ENCODE measurements around the gene DACH2. TPM values are rescaled to one million over a fixed set of nuclear protein-coding genes. Genes with fewer than 3 reads are reported as not detected.

The DACH2 gene
- polyA plus RNA-seq, 1 donor (not counting 4 experiments of a cell fraction or from before 2014, with no cell fraction given) = not detected

DNA sequence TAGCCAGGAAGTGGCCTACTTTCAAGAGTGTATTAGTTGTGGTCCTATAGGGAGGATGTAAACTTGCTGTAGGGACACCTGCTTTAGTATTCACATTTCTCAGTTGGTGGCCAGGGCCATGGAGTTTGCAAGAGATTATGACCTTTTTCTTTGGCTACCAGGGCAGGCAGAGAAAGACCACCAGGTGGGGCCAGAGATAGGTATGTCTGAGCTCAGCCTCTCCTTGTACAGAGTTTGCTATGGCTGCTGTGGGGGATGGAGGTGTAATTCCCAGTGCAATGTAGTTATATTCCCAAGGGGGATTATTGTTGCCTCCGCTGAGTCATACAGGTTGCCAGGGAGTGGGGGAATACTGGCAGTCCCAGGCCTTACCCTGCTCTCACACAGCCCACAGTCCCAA, 26.3 kb upstream of the DACH2 start:
- Histone ChIP-seq H3K27me3 (ENCODE audit: control insufficient read depth, extremely low read depth, insufficient read depth, low read length) (no peaks in the 10 kb centered on the region), H3K9me3 (ENCODE audit: control insufficient read depth, low read depth, low read length) (no peaks in the 10 kb centered on the region), H3K27ac (ENCODE audit: control insufficient read depth, insufficient read depth, low read length) (no peak overlapping the region), H3K9me1 (ENCODE audit: control insufficient read depth, extremely low read depth, insufficient read depth, low read length) (no peaks in the 10 kb centered on the region), H2AFZ (ENCODE audit: control insufficient read depth, low read length) (no peak overlapping the region), H3K4me2 (ENCODE audit: control insufficient read depth, extremely low read depth, insufficient read depth, low read depth, low read length) (no peak overlapping the region), H3K4me3 (ENCODE audit: control insufficient read depth in 2 of 3, extremely low read depth in 1 of 3, insufficient read depth in 2 of 3, low read depth in 1 of 3, low read length in 3 of 3) (no peak overlapping the region), H3K9ac (ENCODE audit: control insufficient read depth, extremely low read depth, insufficient read depth, low read length) (no peak overlapping the region), H3K36me3 (ENCODE audit: control insufficient read depth in 2 of 2, extremely low read depth in 1 of 2, insufficient read depth in 2 of 2, low read length in 2 of 2) (no peaks in the 10 kb centered on the region), H3K79me2 (ENCODE audit: control insufficient read depth, insufficient read depth, low read length) (no peaks in the 10 kb centered on the region), H3K4me1 (ENCODE audit: control insufficient read depth, extremely low read depth, insufficient read depth, low read length) (no peaks in the 10 kb centered on the region), H4K20me1 (ENCODE audit: control insufficient read depth, extremely low read depth, insufficient read depth, low read length) (no peaks in the 10 kb centered on the region)
- FAIRE-seq = no peak
- TF ChIP-seq EZH2 (IDR thresholded peaks at IDR 0.05; ENCODE audit: low read length) = no peak
- TF ChIP-seq, protein P1, sequence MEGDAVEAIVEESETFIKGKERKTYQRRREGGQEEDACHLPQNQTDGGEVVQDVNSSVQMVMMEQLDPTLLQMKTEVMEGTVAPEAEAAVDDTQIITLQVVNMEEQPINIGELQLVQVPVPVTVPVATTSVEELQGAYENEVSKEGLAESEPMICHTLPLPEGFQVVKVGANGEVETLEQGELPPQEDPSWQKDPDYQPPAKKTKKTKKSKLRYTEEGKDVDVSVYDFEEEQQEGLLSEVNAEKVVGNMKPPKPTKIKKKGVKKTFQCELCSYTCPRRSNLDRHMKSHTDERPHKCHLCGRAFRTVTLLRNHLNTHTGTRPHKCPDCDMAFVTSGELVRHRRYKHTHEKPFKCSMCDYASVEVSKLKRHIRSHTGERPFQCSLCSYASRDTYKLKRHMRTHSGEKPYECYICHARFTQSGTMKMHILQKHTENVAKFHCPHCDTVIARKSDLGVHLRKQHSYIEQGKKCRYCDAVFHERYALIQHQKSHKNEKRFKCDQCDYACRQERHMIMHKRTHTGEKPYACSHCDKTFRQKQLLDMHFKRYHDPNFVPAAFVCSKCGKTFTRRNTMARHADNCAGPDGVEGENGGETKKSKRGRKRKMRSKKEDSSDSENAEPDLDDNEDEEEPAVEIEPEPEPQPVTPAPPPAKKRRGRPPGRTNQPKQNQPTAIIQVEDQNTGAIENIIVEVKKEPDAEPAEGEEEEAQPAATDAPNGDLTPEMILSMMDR (optimal IDR thresholded peaks at IDR 0.05 in 1 of 3, IDR thresholded peaks at IDR 0.05 in 1 of 3, conservative IDR thresholded peaks at IDR 0.05 in 1 of 3; ENCODE audit: extremely low read depth in 1 of 3, insufficient read depth in 2 of 3, low read length in 3 of 3) = no peak
- dilution Hi-C loops (cut with MboI; ENCODE audit: extremely low pct_ligation_motif_present, low sequenced_read_pairs) = no loop called here
- DNase-seq (ENCODE audit: low read depth, low spot score) = no peak

DNA sequence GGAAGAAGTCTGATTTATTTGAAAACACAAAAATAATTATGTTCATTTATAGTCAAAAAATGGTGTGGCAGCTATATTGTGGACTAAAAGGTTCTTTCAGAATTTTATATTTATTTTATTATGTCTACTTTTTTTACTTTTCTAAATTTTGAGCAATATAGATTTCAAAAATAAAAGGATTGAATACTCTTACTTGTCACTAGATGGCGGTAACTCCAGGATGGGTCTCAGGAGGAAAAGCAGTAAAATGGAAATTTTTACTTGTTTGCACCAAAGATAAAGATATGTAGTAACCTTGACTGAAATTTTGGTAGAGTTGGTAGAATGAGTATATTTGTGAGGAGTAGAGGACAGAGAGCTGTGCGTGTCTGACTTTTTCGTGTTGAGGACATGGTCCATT, 14.5 kb upstream of the DACH2 start:
- no peak overlapping the region for H3K9ac ChIP-seq (ENCODE audit: control insufficient read depth, extremely low read depth, insufficient read depth, low read length)
- dilution Hi-C loops (cut with MboI; ENCODE audit: extremely low pct_ligation_motif_present, low sequenced_read_pairs) = no loop called here
- DNase-seq (ENCODE audit: low read depth, low spot score) (no peak), FAIRE-seq (no peak)
- no peaks in the 10 kb centered on the region for H3K4me1 ChIP-seq (ENCODE audit: control insufficient read depth, extremely low read depth, insufficient read depth, low read length)
- H3K36me3 ChIP-seq (ENCODE audit: control insufficient read depth in 2 of 2, extremely low read depth in 1 of 2, insufficient read depth in 2 of 2, low read length in 2 of 2) = no peaks in the 10 kb centered on the region
- no peaks in the 10 kb centered on the region for H3K9me3 ChIP-seq (ENCODE audit: control insufficient read depth, low read depth, low read length)
- H3K9me1 ChIP-seq (ENCODE audit: control insufficient read depth, extremely low read depth, insufficient read depth, low read length) = no peaks in the 10 kb centered on the region
- H3K79me2 ChIP-seq (ENCODE audit: control insufficient read depth, insufficient read depth, low read length) = no peaks in the 10 kb centered on the region
- H4K20me1 ChIP-seq (ENCODE audit: control insufficient read depth, extremely low read depth, insufficient read depth, low read length) = no peaks in the 10 kb centered on the region
- no peak overlapping the region for H3K4me2 ChIP-seq (ENCODE audit: control insufficient read depth, extremely low read depth, insufficient read depth, low read depth, low read length)
- no peak overlapping the region for H3K27ac ChIP-seq (ENCODE audit: control insufficient read depth, insufficient read depth, low read length)
- no peak overlapping the region for H2AFZ ChIP-seq (ENCODE audit: control insufficient read depth, low read length)
- no peak overlapping the region for H3K4me3 ChIP-seq (ENCODE audit: control insufficient read depth in 2 of 3, extremely low read depth in 1 of 3, insufficient read depth in 2 of 3, low read depth in 1 of 3, low read length in 3 of 3)
- no peaks in the 10 kb centered on the region for H3K27me3 ChIP-seq (ENCODE audit: control insufficient read depth, extremely low read depth, insufficient read depth, low read length)
- TF ChIP-seq EZH2 (IDR thresholded peaks at IDR 0.05; ENCODE audit: low read length) = no peak
- TF ChIP-seq, protein P1 (optimal IDR thresholded peaks at IDR 0.05 in 1 of 3, IDR thresholded peaks at IDR 0.05 in 1 of 3, conservative IDR thresholded peaks at IDR 0.05 in 1 of 3; ENCODE audit: extremely low read depth in 1 of 3, insufficient read depth in 2 of 3, low read length in 3 of 3) = peak in 2 of 3 experiments; percentile 46 to 47
